ENCODE data around the gene MPP3. TPM values are rescaled to one million over a fixed set of nuclear protein-coding genes. Genes with fewer than 3 reads are reported as not detected.

The MPP3 gene, protein sequence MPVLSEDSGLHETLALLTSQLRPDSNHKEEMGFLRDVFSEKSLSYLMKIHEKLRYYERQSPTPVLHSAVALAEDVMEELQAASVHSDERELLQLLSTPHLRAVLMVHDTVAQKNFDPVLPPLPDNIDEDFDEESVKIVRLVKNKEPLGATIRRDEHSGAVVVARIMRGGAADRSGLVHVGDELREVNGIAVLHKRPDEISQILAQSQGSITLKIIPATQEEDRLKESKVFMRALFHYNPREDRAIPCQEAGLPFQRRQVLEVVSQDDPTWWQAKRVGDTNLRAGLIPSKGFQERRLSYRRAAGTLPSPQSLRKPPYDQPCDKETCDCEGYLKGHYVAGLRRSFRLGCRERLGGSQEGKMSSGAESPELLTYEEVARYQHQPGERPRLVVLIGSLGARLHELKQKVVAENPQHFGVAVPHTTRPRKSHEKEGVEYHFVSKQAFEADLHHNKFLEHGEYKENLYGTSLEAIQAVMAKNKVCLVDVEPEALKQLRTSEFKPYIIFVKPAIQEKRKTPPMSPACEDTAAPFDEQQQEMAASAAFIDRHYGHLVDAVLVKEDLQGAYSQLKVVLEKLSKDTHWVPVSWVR
- 29.8 TPM for total RNA-seq

DNA sequence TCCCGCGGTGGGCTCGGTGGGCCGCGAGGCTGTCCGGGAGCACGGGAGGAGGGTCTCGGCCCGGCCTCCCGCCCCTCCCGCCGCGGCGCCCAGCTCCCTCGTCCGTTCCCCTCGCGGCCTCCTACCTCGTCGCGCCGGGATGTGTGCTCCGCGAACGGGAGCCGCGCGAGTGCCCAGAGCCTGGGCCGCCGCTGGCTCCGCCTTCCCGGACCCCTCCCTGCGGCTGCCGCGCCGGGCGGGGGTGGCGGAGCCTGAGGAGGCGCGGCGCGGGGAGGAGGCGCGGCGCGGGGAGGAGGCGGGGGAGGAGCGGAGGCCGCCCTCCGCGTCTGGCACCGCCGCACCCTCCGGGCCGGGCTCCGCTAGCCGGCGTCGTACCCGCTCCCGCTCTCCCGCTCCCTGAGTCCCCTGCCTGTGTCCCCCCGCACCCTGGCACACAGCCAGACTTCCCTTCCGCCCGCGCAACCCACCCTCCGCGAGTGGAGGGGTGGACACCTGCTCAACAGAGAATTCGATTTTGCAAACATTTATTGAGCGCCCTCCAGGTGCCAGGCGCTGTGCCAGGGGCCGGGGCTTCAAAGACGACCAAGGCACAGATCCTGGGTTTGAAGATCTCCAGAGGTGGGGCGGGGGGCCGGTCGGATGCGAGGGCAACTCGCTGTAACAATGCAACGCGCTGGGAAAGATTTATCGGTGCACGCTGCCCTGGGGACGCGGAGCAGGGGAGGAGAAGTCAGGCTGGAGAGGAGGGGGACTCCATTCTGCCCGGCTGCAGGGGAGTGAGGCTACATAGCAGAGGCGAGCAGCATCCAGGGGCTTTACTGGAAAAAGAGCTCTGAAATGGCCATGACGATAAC, at the start of gene MPP3:
MPP3 (minus strand) TSS at position 171 of the 854 bp plus-strand sequence. CDS start 1,240 bp downstream, outside the sequence.

DNA sequence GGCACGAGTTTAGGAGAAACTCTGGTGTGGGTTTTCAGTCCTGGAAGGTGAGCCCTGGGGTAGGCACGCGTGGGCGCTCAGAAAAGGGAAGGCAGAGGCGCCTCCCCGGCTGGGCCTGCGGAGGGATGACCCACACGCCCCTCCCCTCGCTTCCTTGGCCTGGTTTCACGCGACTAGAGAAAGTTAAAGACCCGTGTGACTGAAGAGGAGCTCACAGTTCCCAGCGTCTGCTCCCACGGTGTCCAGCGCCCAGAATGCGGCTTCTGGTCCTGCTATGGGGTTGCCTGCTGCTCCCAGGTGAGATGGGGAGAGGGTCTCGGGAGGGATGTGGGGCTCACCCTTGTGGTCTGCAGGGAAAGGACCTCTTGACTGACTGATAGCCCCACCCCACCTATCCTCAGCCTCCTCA, 14.0 kb upstream of the MPP3 start, which contains the start of gene CD300LG:
CD300LG (plus strand) TSS at position 214 of the 409 bp plus-strand sequence; CDS start at position 255, 41 bp downstream.

DNA sequence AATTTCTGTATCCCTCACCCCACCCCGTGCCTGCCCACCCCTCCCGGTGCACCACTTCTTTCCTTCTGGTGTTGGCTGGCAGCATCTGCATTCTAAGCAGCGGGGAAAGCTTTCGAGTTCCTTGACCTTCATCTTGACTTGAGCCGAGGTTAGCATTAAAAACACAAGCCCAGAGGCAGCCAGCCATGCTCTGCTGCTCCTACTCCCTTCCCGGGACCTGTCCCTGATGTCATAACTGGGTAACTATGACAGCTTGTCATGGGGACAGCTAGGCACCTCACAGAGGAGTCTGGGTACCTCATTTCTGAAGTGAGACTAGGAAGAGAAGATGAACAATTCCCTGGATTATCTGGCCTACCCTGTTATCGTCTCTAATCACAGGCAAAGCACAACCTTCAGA, 52.8 kb downstream of the MPP3 start, which contains the start of gene CFAP97D1:
CFAP97D1 (plus strand) TSS at position 301 of the 400 bp plus-strand sequence; CDS start at position 329, 28 bp downstream.

DNA sequence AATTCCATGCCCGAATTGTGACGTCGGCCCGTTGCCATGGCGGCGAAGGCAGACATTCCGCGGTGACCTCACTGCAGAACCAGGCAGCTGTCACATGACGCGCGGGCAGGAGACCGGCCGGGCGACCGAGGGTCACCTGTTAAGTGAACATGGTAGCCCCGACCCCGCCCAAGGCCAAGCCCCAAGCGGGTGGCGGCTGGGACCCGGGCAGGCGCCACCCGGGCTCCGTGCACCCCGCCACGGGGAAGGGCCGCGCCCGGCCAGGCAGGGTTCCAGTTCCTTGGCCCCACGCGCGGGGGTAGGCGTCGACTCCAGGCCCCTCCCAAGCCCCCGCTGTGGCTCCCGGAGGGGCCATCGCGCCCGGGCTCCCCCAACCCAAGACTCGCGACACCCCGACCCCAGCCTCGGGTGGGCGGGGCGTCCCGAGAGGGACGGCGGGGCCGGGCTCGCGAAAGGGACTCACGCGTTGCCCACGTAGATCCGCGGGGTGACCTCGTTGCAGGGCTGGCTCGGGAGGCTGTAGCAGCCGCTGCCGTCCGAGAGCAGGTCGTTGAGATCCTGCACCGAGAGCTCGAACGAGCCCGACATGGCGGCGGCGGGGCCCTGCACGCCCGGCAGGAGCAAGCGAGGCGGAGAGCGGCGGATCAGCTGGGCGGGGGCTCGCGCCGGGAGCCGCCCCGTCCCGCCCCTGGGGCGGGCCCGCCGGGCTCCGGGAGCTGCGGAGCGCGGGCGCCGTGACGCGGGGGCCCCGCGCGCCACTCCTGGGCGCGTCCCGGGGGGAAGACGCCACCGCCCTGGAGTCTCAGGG, 54.4 kb downstream of the MPP3 start, which contains the start of gene DUSP3:
DUSP3 (minus strand) TSS at position 641 of the 808 bp plus-strand sequence; CDS start at position 588, 53 bp downstream.

DNA sequence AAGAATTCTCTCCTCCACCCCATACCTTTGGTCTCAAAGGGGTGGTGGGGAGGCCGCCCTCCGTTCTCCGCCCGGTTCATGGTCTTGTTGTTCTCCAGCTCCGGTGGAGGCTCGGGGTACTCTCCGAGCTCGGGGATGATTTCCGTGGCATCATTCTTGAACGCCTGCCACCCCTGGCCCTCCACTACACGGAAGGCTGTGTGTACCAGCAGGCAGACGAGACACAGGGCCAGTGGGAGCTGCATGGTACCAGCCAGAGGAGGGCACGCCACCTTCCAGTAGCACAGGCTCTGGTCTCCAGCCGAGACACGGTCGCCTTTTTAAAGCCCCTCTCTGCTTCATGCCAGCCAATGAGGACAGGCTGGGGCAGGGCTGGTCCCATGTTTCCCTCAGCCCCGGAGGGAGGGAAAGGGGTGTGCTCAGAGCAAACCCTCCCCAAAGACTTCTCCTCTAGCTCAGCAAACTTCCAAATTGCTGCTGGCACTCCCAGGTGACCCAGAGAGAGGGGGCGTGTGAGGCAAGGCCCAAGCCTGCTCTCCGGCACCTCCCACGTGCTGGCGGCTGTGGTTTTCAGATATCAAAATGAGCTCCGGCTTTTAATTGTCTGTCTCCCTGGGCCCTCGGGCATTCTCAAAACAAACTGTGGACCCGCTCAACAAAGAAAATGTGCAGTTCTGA, 74.3 kb downstream of the MPP3 start, which contains the start of gene SOST:
SOST (minus strand) TSS at position 295 of the 678 bp plus-strand sequence; CDS start at position 245, 50 bp downstream.

Other genes with a start within 250 kb of the MPP3 start
- not detected for gene MEOX1, start 171.2 kb downstream of the MPP3 start, total RNA-seq
- 0.23 TPM for gene SOST, start 74.4 kb downstream of the MPP3 start, total RNA-seq
- gene DUSP3, start 54.2 kb downstream of the MPP3 start, total RNA-seq: 42.2 TPM
- not detected for gene CFAP97D1, start 52.7 kb downstream of the MPP3 start, total RNA-seq
- gene CD300LG, start 14.0 kb upstream of the MPP3 start, total RNA-seq: not detected
- gene MPP2, start 74.4 kb upstream of the MPP3 start, total RNA-seq: 35.8 TPM
- not detected for gene PPY, start 109.3 kb upstream of the MPP3 start, total RNA-seq
- not detected for gene PYY, start 120.8 kb upstream of the MPP3 start, total RNA-seq
- gene NAGS, start 171.5 kb upstream of the MPP3 start, total RNA-seq: 4.8 TPM
- gene TMEM101, start 181.8 kb upstream of the MPP3 start, total RNA-seq: 28.8 TPM
- 36.7 TPM for gene LSM12, start 233.5 kb upstream of the MPP3 start, total RNA-seq
- 24.7 TPM for gene G6PC3, start 237.6 kb upstream of the MPP3 start, total RNA-seq

Data from diencephalon (tissue), 1 donor.